Ecto neural progenitor cell (in vitro differentiated cells): ENCODE measurements around the gene CYGB.

ENCODE experiments used
- DNase-seq: peaks from one replicate; pipeline ENCODE4 v3.0.0-alpha.2; 2018; ENCODE audit warnings: low spot score

CYGB gene

DNA sequence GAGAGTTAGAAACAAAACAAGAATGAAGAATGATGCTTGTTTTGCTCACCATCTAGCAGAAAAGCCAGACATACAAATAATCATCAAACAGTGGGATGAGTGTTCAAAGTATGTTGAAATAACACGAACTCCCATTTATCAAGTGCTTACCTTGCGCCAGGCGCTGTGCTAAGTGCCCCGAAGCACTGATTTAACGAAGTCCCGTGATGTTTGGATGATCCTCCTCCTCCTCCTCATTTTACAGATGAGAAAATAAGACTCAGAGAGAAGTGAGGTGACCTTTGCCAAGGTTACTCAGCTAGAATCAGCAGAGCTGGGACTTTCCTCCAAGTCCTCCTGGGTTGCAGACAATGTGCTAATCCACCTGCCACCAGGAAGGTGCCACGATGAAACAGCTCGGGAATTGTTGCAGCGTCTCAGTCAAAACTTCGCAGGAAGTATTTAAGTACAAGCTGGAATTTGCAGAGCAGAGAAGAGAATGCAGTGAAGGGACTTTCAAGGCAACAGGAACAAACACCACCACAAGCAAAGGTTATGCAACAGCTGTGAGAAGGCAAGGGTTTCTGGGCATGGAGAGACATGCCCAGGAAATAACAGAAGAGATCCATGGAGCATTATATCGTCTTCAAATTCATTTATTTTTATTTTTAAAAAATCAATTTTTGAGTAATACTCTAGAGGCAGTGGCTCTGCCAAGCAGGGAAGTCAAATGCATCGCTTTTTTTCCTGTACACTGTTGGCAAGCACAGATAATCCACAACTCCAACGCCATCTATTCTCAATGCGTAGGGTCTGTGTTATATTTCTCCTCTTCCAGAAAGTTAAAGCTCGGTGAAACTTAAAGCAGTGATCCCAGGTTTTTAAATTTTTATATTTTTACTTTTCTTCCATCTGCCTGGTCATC is 13.5 kb upstream of the CYGB start:
- DNase-seq: no peak

DNA sequence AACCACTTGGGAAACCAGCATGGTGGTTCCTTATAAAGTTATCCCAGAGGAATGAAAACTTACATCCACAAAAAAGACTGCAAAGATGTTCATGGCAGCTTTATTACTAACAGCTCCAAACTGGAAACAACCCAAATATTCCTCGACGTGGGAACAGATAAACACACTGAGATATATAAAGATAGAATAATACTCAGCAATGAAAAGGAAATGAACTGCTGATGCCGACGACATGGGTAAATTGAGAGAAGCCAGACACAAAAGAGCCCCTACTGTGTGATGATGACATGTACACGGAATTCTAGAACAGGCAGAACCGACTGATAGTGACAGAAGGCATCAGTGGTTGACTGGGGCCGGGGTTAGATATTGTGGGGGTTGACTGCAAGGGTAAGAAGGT is 12.0 kb upstream of the CYGB start:
- no peak for DNase-seq

DNA sequence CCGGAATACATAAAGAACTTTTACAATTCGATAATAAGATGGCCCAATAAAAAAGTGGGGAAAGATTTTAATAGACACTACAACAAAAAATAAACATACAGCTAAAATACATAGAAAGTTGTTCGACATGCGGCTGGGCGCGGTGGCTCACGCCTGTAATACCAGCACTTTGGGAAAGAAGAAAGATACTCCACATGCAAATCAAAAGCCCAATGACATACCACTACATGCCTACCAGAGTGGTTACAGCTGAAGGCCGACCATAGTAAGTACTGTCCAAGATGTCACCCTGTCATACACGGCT is 11.7 kb upstream of the CYGB start:
- DNase-seq: no peak

DNA sequence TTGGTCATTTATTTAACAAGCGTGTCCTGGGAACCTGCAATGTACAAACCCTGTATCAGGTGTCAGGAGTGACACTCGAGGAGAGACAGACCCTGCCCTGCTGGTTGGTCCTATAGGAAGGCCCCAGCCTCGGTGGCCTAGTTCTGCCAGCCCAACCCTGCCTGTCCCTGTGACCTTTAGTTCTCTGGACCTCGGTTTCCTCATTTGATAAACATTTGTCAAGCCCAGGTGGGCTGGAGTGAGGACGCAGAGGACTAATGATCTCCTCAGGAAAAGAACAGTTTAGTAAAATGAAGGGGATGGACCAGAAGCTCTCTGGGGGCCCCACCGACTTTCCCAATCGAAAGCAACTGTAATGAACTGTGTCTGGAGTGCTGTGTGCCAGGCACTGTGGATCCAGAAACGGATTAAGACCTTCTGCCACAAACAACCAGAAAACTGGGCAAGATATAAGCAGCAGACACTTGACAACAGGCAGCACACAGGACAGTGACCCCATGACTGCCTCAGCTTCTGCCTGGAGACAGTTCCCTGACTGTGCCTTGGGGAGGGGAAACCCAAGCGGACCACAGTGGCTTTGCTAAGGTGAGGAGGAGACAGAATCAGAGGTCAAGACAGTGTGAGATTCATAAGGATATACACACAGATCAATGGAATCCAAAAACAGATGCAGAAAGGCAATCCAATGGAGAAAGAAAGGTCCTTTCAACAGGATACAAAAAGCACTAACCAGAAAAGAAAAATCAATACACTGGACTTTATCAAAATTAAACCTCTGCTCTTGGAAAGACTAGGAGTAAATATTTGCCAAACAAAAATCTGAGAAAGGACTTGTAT is 11.1 kb upstream of the CYGB start:
- peak; percentile 45 for DNase-seq

DNA sequence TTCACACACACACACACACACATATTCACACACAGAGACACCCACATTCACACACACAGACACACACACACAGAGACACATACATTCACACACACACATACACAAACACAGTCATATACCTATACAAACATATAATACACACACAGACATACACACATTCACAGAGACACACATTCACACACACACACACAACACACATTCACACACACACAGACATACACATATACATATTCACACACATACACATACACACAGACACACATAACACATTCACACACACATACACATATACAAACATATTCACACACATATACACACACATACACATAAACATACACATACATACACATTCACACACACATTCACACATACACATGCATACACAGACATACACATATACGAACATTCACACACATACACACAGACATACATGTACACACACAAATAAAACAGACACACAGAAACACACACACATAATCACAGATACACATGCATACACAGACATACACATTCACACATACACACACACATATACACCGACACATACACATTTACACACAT is 10.2 kb upstream of the CYGB start:
- no peak for DNase-seq

DNA sequence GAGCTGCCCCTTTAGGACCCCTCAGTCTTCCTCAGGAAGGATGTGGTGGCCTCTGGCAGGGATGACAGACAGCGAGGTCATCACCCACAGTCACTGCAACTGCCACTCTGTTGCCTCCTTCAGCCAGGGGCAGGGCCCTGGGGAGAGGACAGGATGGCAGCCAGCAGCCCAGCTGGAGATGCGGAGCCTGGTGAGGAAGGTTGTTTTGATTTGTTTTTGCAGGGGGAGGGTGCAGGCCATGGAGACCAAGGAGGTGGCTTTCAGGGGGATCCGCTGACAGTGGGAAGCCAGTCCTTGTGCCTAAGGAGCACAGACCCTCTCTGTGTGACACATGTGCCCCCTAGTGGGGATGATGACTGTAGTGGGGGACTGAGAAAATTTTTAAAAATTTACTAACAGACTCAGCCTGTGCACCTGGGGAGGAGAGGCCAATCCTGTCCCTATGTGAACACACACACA is 9.7 kb upstream of the CYGB start:
- peak; percentile 75 for DNase-seq

DNA sequence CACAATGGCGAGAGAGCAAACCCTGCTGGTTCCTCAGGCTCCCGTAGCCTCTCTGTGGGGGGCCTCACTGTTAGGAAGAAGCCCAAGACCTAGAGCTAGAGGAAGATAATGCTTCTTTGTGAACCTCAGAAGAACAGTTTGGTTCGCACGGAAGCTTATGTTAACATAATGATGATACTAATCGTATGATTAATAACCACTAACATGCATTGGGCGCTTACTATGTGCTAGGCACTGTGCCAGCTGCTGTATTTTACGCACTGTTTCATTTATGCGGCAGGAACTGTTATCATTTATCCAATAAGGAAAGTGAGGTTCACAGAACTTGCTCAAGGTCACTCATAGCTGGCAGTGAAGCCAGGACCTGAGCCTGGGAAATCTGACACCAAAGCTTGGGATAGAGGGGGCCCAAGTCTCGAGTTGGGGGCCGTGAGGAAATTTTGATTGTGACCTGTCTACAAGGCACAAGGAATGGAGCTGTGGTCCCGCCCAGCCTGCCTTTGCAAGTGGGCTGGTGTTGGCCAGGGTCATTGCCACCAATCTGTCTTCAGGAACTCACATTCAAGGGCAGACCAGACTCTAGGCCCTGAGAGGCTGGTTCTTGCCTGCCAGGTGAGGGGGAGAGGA is 9.2 kb upstream of the CYGB start:
- DNase-seq: no peak

DNA sequence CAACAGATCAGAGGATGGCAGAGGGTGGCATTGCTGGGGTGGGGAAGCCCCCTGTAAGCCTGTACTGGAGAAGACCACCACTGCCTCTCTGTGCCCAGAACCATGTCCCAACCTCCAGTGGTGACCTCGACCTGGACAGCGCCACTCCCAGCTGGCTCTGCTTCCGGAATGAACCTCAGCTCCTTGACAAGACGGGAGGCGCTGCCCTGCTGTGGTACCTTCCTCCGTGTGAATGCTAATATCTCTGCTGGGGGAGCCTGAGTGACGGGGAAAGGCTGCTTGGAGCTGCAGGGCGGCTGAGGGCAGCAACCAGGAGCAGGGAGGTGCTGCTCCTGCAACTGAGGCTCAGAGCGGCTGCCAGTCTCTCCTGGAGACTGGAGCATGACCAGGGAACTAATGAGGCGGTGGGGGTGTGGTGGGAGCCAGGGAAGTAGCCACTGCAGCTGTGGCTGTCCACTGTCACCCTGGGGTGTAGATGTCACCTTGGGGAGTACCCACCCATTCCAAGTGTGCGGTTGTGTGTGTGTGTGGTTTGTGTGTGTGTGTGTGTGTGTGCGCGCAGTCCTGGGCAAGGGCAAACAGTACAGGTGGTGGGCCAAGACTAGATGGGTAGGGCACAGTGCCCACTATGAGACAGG is 8.5 kb upstream of the CYGB start:
- no peak for DNase-seq

DNA sequence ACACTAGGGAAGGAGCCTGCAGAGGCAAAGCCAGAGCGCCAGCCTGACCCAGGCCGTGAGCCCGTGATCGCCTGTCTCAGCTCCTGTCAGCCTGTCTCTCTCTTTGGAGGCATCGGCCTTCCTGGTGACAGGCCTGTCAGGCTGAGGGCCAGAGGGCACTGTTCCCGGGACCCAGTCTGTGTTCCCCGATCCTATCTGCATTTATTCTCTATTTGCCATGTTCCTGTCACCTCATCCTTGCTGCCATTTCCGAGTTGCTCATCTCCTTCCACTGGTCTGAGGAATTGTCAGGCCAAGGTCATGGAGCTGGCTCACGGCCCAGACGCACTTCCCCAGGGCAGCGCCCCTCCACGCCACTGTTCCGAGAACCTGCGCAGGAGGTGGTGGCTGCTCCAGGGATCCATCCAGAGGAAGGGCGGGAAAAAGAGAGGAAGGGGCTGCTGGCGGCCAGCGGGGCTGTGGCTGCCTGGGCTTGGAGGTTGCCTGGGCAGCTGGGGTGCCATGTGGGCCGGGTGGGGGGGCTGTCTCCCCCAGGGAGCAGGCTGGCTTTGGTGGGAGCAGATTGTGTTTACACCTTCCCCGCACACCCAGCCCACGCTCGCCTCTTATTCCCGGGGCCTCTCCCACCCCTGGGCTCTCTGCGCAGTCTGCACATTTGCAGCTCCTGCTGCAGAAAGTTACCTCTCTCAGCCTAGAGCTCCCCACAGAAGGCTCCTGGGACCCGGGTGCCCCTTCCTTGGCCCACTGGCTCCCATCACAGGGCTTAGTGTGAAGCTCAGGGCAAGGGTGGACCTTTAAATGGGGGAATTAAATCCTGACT is 7.2 kb upstream of the CYGB start:
- DNase-seq: no peak

DNA sequence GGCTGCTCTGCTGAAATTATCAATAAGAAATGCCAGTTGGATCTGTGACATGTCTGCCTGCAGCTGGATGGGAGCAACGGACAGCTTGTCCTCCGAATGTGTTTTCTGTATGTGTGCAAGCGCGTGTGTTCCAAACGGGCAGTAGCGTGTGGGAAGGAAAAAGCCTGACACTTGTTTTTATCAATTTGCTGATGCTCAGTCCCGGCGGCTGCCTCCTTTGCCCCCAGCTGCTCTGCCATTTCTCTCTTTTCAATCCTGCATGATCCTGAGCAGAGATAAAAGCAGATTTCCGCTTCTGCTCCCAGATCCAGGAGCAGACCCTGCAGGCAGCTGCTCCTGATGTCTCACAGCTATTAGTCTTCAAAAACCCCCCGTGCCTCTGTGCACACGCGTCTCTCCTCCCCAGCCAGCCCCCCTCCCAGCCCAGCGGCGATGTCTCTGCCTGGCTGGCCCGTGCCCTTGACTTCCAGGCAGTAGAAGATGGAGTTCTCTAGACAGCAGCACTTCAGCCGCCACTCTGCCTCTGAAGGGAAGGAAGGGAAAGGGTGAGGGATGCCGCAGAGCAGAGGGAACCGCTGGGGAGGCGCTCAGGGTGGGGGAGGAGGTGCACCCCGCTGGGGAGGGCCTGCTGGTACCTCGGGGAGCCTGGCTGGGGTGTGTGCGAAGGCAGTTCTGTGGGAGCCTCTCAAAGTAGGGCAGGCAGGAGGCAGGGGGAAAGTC is 6.5 kb upstream of the CYGB start:
- peak; percentile 57 for DNase-seq

DNA sequence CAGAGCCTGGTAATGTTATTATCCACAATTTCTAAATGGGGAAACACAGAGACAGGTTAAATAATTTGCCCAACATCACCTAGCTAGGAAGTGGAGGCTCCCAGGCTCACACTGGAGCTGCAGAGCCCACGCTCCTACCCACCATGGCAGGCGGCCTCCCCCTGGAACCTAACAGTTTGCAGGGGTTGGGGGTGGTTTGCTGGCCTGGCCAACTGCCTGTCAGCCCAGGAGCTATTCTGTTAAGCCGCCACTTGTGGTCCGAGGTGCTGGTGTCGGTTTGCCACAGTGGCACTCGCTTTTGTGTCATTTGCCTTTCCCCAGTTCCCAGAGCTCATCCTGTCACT is 5.9 kb upstream of the CYGB start:
- peak; percentile 53 for DNase-seq

DNA sequence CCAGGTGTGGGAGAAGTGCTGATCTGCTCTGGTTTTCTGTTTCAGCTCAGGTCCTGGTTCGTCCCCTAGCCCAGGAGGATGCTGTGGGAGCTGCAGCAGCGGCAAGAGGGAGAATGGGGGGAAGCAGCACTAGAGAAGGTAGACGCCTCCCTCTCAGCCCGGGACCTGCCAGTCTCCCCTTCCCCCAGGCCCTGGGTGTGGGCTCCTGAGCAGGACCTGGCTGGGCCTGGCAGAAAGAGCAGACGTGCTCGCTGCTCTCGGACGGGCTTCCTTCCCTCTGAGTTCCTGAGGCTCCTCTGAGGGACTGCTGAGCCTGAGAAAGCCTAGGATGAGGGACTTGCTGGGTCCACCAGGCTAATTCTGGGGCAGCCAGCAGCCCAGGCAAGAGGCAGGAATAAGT is 5.5 kb upstream of the CYGB start:
- DNase-seq: no peak

DNA sequence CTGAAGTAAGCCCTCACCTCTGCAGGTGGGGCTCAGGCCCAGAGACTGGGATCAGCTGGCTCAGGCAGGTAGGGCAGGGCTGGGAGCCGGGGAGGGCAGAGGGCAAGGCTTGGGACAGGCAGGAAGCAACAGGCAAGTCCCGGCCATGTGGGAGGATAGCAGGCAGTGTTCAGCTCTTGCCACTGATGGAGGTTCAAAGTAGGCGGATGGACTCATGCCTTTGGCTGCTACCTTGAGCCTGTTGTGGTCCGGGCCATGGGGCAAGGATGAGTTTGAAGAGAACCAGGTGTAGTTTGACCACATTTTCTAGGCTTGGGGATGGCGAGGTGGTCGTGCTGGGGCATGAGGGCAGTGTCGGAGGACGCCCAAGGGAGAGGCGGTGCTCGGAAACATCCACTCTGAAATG is 5.1 kb upstream of the CYGB start:
- no peak for DNase-seq

DNA sequence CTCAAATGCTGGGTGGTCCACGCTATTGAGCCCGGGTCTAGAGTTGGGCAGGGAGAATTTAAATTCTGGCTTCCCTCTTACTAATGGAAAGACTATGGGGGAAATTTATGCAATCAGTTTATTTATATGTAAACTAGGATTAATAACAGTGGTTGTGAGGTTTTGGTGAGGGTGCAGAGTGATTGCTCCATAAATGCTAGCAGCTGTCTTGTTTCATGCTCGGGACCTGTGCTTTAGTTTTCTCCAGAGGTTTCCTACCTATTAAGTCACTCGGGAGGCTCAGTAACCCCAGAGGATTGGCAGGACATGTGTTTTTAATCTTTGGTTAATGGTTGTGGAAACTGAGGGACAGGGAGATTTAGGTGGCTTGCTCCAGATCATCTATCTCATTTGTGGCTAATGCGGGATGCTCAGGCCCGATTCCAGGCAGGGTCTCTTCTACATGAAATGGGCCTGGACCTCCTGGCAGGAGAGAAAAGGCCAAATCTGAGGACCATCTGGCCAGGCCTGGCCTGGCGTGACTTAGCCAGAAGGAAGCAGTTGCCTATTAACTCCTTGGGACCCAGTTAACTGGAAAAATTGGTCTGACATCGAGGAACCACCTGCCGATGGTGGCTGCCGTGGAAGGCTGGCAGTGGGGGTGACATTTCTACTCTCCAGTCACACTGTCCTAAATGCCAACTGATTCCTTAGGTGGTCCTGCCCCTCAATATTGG is 4.4 kb upstream of the CYGB start:
- DNase-seq: no peak

DNA sequence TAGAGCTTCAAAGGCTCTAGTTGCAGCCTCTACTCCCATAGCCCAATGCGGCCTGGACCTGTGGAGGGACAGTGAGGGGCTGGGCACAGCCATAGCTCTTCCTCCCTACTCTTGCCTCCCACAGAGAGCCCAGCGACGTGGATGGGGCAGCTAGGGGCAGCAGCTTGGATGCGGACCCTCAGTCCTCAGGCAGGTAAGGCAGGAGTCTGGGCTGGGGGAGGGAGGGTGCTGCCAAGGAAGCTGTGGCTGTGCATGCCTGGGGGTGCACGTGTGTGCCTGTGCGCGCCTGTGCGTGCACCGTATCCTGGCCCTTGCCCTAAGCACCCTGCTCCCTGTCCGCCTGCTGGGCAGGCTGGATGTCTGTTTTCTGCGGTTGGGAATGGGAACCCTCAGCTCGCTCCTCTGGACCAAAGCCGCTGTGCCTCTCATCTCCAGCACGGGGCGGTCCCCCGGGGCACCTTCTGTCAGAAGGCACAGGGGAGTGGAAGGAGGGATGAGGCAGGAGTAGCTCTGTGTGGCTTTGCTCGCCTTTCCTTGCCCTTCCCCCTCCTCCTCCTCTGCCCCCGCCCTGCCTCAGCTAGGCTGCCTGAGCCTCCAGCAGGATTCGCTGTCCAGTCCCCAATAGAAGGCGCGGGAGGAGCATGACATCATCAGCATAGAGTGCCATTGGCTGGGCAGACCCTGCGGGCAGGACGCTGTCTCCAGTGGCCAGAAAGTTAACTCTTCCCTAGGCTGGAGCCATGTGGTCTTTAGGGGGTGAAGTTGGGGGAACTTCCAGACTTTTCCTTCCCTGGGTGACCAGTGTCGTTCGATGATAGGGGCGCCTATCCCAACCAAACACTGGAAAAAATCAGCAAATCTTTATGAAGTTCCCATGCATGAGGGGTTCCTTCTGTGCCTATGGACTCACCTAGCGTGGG is 3.1 kb upstream of the CYGB start:
- peak; percentile 99 for DNase-seq

DNA sequence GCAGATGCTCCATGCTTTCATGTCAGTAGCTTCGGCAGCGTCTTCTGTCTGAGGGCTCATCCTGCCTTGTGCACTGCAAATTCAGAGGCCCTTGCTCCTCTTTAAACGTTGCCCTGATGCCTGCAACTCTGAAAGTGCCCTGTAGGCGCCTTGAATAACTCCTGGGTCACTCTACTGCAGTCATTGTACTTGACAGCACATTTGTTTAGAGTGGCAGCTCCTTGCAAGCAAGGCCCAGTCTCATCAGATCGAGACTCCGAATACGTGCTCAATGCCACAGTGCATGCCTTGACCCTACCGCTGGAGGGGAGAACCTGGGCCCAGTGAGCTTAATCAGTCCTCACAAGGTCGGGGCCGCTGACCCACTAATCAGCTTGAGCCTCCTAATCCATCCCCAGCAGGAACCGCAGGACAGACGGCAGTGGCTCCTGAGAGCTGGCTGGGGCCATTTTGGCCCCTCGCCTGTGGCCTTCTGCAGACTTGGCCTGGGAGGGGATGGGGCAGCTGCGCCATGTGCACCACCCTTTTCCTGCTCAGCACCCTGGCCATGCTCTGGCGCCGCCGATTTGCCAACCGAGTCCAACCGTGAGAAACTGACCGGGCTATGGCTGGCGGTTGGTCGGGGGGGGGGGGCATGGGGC is 2.2 kb upstream of the CYGB start, which contains the start of gene PRCD:
Gene PRCD (plus strand): TSS at position 414 of the 641 bp plus-strand sequence. CDS start 98 bp downstream, at position 512.
- DNase-seq: peak; percentile 65

DNA sequence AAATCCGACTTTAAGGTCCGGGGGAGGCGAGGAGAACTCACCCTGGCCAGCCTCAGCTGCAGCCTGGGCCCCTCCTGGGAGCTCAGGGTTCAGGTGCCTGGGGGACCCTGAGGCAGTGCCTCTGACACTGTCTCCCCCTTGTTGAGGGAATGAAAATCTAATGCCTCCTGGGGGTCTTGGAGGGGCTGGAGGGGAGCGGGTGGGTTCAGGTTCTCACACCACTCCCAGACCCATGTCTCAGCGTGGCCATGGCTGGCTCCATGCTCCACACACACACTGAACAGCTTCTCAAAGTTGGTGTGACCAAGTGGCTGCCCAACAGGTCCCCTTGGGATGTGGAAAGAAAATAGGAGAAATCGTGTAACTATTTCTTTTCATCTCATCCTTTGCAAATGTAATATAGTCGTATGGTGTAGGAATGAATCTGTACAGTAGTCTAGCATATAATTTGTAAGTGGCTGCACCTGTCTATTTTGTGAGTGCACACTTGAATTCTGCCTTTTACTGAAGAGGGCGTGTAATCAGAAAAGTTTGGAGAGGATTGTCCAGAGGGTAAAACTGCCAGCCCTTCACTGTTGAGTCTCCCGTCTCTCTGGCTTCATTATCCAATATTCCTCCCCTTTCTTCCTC is 1.5 kb upstream of the CYGB start:
- DNase-seq: no peak
